Mammary epithelial cell (primary cell): Measurements from ENCODE around the gene SLC16A5.

ENCODE experiments used
- CTCF ChIP-seq, 2 donors: IDR thresholded peaks in 1 of 2; conservative IDR thresholded peaks in 1 of 2; 2 replicates each; pipeline ENCODE4 v1.5.1; 2011 to 2012; ENCODE audit warnings: inconsistent platforms in 2 of 2, low read length in 2 of 2, mild to moderate bottlenecking in 2 of 2, control low read depth in 1 of 2, low read depth in 1 of 2; ENCODE audit not compliant: insufficient read depth in 1 of 2; ENCODE audit errors: extremely low read depth in 1 of 2
- EZH2 ChIP-seq: IDR thresholded peaks from 2 replicates; pipeline ENCODE4 v1.6.1; 2012; ENCODE audit warnings: low read length, inconsistent platforms, borderline replicate concordance

GRCh38 chr17:75155191-75155601, 67.4 kb downstream of the SLC16A5 start:
- no peak for TF ChIP-seq CTCF (conservative IDR thresholded peaks at IDR 0.05 in 1 of 2, IDR thresholded peaks at IDR 0.05 in 1 of 2; ENCODE audit: extremely low read depth in 1 of 2, insufficient read depth in 1 of 2, low read depth in 1 of 2, low read length in 2 of 2)
- no peak for TF ChIP-seq EZH2
